ENCODE measurements around the gene VEGFC. TPM values are rescaled to one million over a fixed set of nuclear protein-coding genes. Genes with fewer than 3 reads are reported as not detected.

VEGFC gene
- total and polyA plus RNA-seq, 7 donors = 2.4 to 11.1 (median 4.8) TPM; not detected in 1

- Histone ChIP-seq H3K27ac (no peak overlapping the region), H3K4me1 (no peaks in the 10 kb centered on the region), H3K4me3 (no peak overlapping the region), H3K36me3 (no peaks in the 10 kb centered on the region), H3K27me3 (no peaks in the 10 kb centered on the region), H3K9me3 (no peaks in the 10 kb centered on the region)
- 47 to 63% methylated on average over 4 of the region's 4 CpGs for WGBS, 2 donors
- TF ChIP-seq POLR2AphosphoS5 (IDR thresholded peaks at IDR 0.05) (no peak), EP300 (IDR thresholded peaks at IDR 0.05) (no peak), POLR2A (IDR thresholded peaks at IDR 0.05) (no peak)
- TF ChIP-seq, protein P1, sequence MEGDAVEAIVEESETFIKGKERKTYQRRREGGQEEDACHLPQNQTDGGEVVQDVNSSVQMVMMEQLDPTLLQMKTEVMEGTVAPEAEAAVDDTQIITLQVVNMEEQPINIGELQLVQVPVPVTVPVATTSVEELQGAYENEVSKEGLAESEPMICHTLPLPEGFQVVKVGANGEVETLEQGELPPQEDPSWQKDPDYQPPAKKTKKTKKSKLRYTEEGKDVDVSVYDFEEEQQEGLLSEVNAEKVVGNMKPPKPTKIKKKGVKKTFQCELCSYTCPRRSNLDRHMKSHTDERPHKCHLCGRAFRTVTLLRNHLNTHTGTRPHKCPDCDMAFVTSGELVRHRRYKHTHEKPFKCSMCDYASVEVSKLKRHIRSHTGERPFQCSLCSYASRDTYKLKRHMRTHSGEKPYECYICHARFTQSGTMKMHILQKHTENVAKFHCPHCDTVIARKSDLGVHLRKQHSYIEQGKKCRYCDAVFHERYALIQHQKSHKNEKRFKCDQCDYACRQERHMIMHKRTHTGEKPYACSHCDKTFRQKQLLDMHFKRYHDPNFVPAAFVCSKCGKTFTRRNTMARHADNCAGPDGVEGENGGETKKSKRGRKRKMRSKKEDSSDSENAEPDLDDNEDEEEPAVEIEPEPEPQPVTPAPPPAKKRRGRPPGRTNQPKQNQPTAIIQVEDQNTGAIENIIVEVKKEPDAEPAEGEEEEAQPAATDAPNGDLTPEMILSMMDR (IDR thresholded peaks at IDR 0.05) = no peak
- intact Hi-C loops (cut with DNase I) = no loop called here
- no peak for DNase-seq
These were observed 51.5 kb downstream of the VEGFC start for GRCh38 chr4:176741253-176741652.

DNA sequence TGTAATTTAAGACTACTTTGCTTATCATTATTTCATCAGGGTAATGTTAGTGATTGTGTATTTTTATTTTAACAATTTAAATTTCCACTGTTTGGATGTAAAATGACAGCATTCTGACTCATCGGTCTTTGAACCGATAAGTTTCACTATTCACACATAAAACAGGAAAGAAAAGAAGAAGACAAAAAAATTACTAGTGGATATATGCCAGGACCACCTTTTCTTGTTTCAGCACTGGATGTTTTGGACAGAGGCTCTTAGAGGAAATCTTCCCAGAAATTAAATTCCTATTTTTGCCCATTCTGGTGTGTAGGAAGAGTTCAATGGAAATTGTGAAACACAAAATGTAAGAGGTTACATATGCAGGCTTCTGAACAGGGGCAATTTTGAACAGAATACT, 57.4 kb downstream of the VEGFC start:
- no peak for DNase-seq
- Histone ChIP-seq H3K36me3 (no peaks in the 10 kb centered on the region), H3K9me3 (no peaks in the 10 kb centered on the region), H3K4me3 (no peak overlapping the region), H3K27me3 (no peaks in the 10 kb centered on the region), H3K27ac (no peak overlapping the region), H3K4me1 (no peaks in the 10 kb centered on the region)
- intact Hi-C loops (cut with DNase I) = no loop called here
- 86 to 87% methylated on average over 2 of the region's 2 CpGs for WGBS, 2 donors
- TF ChIP-seq EP300 (IDR thresholded peaks at IDR 0.05) (no peak), POLR2A (IDR thresholded peaks at IDR 0.05) (no peak), POLR2AphosphoS5 (IDR thresholded peaks at IDR 0.05) (no peak)
- TF ChIP-seq, protein P1 (IDR thresholded peaks at IDR 0.05) = no peak

- WGBS, 2 donors = 78 to 79% methylated on average over 4 of the region's 4 CpGs
- Histone ChIP-seq H3K9me3 (no peaks in the 10 kb centered on the region), H3K4me1 (peaks cover 0 to 3% (median 0%) of the 10 kb centered on the region in 4 donors), H3K4me3 (no peak overlapping the region), H3K27me3 (no peaks in the 10 kb centered on the region), H3K27ac (no peak overlapping the region), H3K36me3 (no peaks in the 10 kb centered on the region)
- no peak for DNase-seq
- intact Hi-C loops (cut with DNase I) = no loop called here
- TF ChIP-seq, protein P1 (IDR thresholded peaks at IDR 0.05) = no peak
- TF ChIP-seq POLR2A (IDR thresholded peaks at IDR 0.05) = no peak
These were observed 58.3 kb downstream of the VEGFC start for GRCh38 chr4:176734461-176734860.

- H3K36me3 ChIP-seq = no peaks in the 10 kb centered on the region
- H3K4me1 ChIP-seq = peaks cover 0 to 5% (median 0%) of the 10 kb centered on the region in 4 donors
- H3K27ac ChIP-seq = no peak overlapping the region
- TF ChIP-seq POLR2AphosphoS5 (IDR thresholded peaks at IDR 0.05) = no peak
- TF ChIP-seq, protein P1 (IDR thresholded peaks at IDR 0.05) = no peak
- TF ChIP-seq POLR2A (IDR thresholded peaks at IDR 0.05) = no peak
- intact Hi-C loops (cut with DNase I) = no loop called here
- no peak for DNase-seq
- H3K9me3 ChIP-seq = no peaks in the 10 kb centered on the region
- H3K27me3 ChIP-seq = no peaks in the 10 kb centered on the region
- 82% methylated on average over 3 of the region's 3 CpGs for WGBS, 2 donors
- no peak overlapping the region for H3K4me3 ChIP-seq
These were observed 63.2 kb downstream of the VEGFC start for GRCh38 chr4:176729489-176729888.

- no peaks in the 10 kb centered on the region for H3K9me3 ChIP-seq
- intact Hi-C loops (cut with DNase I) = no loop called here
- H3K27ac ChIP-seq = peak overlapping the region in 1 of 4 donors; percentile 53
- no peaks in the 10 kb centered on the region for H3K27me3 ChIP-seq
- H3K4me1 ChIP-seq = peaks cover 0 to 5% (median 0%) of the 10 kb centered on the region in 4 donors
- H3K4me3 ChIP-seq = no peak overlapping the region
- no peak for DNase-seq
- 76 to 79% methylated on average over 8 of the region's 8 CpGs for WGBS, 2 donors
- TF ChIP-seq EP300 (IDR thresholded peaks at IDR 0.05) (no peak), POLR2AphosphoS5 (IDR thresholded peaks at IDR 0.05) (no peak), POLR2A (IDR thresholded peaks at IDR 0.05) (no peak)
- TF ChIP-seq, protein P1 (IDR thresholded peaks at IDR 0.05) = no peak
- H3K36me3 ChIP-seq = no peaks in the 10 kb centered on the region
These were observed 65.9 kb downstream of the VEGFC start for GRCh38 chr4:176726803-176727202.
